ENCODE data around the gene FMNL2. TPM values are rescaled to one million over a fixed set of nuclear protein-coding genes. Genes with fewer than 3 reads are reported as not detected.
A peak's percentile ranks its signal among the peaks of the same experiment; 100 is the strongest.

The FMNL2 gene
- total RNA-seq, 1 experiment from 2014 or later = 28.1 TPM

DNA sequence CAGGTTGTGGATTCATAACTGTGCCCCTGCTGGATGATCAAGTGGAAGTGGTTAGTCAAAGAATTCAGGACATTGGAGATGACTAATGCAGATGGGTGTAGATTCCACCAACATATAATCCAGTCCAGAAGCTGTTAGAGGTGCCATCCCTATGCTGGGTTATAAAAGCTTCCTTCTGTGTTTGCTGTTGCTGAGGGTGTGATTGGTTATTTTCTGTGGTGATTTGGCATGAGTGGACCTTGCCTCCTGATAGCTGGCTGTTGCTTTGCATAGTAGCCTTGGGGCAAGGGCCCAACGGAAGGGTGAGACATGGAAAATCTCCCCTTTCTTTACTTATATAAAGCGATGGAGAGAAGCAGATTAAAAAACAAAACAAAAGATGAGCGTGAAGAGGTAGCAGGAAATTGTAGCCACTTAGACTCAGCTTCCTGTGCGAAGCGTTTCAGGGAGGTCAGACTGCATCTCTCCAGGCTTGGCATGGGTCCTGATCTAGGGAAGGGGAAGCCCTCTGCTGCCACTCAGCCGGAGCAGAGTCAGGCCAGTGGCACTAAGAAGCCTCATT, 190.4 kb downstream of the FMNL2 start:
- no peak overlapping the region for H3K27ac ChIP-seq (ENCODE audit: low read depth, low read length)
- H3K4me2 ChIP-seq (ENCODE audit: low read length) = peak overlapping the region; percentile 10; the same call in 1 of the 2 replicates
- H3K79me2 ChIP-seq (ENCODE audit: insufficient read depth, low read length) = no peaks in the 10 kb centered on the region
- peak; percentile 54 for ATAC-seq
- no peaks in the 10 kb centered on the region for H3K27me3 ChIP-seq (ENCODE audit: insufficient read depth, low read length)
- intact Hi-C loops (cut with micrococcal nuclease) = no loop called here
- H3K36me3 ChIP-seq (ENCODE audit: control insufficient read depth in 1 of 2, insufficient read depth in 2 of 2, low read length in 2 of 2) = no peaks in the 10 kb centered on the region
- H3K4me1 ChIP-seq (ENCODE audit: control insufficient read depth in 1 of 2, insufficient read depth in 2 of 2, low read length in 2 of 2) = peaks cover 0 to 12% of the 10 kb centered on the region in 2 experiments; a peak in 2 of 4 replicates
- no TSS peak for BruUV-seq (replicated peaks)
- no peak overlapping the region for H3K4me3 ChIP-seq (replicated peaks in 1 of 2; ENCODE audit: low read depth in 1 of 2, low read length in 2 of 2)
- no peak overlapping the region for H3K9ac ChIP-seq (ENCODE audit: low read length)
- no peaks in the 10 kb centered on the region for H4K20me1 ChIP-seq (ENCODE audit: insufficient read depth)
- ChIA-PET POLR2A (no interaction called here), CTCF (no interaction called here), RAD21 (ENCODE audit: low non-redundant PET in 1 of 2, low total read pairs in 2 of 2, uncharacterized antibody in 2 of 2, unreplicated experiment in 2 of 2) (no interaction called here)
- 0 out of 2 replicates have a peak, but pooled peaks cover 2% of the 10 kb centered on the region for H3K9me2 ChIP-seq (ENCODE audit: insufficient read depth)
- no peak for DNase-seq (ENCODE audit: low read depth, low spot score)
- no peak overlapping the region for H2AFZ ChIP-seq (ENCODE audit: low read depth, low read length, poor library complexity, severe bottlenecking)
- no peaks in the 10 kb centered on the region for H3K9me3 ChIP-seq (ENCODE audit: control insufficient read depth in 1 of 2, insufficient read depth in 1 of 2, low read depth in 1 of 2, low read length in 2 of 2)
- TF ChIP-seq, protein P1, sequence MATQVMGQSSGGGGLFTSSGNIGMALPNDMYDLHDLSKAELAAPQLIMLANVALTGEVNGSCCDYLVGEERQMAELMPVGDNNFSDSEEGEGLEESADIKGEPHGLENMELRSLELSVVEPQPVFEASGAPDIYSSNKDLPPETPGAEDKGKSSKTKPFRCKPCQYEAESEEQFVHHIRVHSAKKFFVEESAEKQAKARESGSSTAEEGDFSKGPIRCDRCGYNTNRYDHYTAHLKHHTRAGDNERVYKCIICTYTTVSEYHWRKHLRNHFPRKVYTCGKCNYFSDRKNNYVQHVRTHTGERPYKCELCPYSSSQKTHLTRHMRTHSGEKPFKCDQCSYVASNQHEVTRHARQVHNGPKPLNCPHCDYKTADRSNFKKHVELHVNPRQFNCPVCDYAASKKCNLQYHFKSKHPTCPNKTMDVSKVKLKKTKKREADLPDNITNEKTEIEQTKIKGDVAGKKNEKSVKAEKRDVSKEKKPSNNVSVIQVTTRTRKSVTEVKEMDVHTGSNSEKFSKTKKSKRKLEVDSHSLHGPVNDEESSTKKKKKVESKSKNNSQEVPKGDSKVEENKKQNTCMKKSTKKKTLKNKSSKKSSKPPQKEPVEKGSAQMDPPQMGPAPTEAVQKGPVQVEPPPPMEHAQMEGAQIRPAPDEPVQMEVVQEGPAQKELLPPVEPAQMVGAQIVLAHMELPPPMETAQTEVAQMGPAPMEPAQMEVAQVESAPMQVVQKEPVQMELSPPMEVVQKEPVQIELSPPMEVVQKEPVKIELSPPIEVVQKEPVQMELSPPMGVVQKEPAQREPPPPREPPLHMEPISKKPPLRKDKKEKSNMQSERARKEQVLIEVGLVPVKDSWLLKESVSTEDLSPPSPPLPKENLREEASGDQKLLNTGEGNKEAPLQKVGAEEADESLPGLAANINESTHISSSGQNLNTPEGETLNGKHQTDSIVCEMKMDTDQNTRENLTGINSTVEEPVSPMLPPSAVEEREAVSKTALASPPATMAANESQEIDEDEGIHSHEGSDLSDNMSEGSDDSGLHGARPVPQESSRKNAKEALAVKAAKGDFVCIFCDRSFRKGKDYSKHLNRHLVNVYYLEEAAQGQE (IDR thresholded peaks at IDR 0.05; ENCODE audit: low read depth) = no peak
- TF ChIP-seq SIN3A (IDR thresholded peaks at IDR 0.05; ENCODE audit: low read depth) = no peak
- no peak for TF ChIP-seq EGR1 (IDR thresholded peaks at IDR 0.05; ENCODE audit: low read depth)
- TF ChIP-seq TCF7L2 (IDR thresholded peaks at IDR 0.05; ENCODE audit: borderline replicate concordance, extremely low read depth, insufficient read depth, insufficient read length) = no peak
- TF ChIP-seq, protein P2, sequence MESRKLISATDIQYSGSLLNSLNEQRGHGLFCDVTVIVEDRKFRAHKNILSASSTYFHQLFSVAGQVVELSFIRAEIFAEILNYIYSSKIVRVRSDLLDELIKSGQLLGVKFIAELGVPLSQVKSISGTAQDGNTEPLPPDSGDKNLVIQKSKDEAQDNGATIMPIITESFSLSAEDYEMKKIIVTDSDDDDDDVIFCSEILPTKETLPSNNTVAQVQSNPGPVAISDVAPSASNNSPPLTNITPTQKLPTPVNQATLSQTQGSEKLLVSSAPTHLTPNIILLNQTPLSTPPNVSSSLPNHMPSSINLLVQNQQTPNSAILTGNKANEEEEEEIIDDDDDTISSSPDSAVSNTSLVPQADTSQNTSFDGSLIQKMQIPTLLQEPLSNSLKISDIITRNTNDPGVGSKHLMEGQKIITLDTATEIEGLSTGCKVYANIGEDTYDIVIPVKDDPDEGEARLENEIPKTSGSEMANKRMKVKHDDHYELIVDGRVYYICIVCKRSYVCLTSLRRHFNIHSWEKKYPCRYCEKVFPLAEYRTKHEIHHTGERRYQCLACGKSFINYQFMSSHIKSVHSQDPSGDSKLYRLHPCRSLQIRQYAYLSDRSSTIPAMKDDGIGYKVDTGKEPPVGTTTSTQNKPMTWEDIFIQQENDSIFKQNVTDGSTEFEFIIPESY (IDR thresholded peaks at IDR 0.05; ENCODE audit: extremely low read depth, insufficient replicate concordance, low read length) = no peak
- TF ChIP-seq SP1 (IDR thresholded peaks at IDR 0.05; ENCODE audit: low read depth) = no peak
- TF ChIP-seq, protein P3, sequence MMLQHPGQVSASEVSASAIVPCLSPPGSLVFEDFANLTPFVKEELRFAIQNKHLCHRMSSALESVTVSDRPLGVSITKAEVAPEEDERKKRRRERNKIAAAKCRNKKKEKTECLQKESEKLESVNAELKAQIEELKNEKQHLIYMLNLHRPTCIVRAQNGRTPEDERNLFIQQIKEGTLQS (IDR thresholded peaks at IDR 0.05) = no peak
- TF ChIP-seq ZNF274 (IDR thresholded peaks at IDR 0.05; ENCODE audit: low read depth, low read length) = no peak
- TF ChIP-seq, protein P4, sequence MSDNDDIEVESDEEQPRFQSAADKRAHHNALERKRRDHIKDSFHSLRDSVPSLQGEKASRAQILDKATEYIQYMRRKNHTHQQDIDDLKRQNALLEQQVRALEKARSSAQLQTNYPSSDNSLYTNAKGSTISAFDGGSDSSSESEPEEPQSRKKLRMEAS (IDR thresholded peaks at IDR 0.05) = no peak
- TF ChIP-seq POLR2A (IDR thresholded peaks at IDR 0.05; ENCODE audit: borderline replicate concordance, extremely low read depth, insufficient read depth, insufficient read length) = no peak

Data from HCT116 (cell line).